HG03432 (cell line): ENCODE data around the gene ANP32A.
"Not testable (repeated sequence)": the region's sequence is repeated elsewhere in the genome, so short reads cannot be mapped to it uniquely, and the experiment has no call there.

Experiments used
- ATAC-seq: cut with Tn5 transposase; IDR thresholded peaks from one replicate; pipeline ENCODE4 v1.9.1; 2021; ENCODE audit warnings: mild to moderate bottlenecking, moderate library complexity; ENCODE audit not compliant: unreplicated experiment

The ANP32A gene

GRCh38 chr15:68759982-68760579 is 60.6 kb downstream of the ANP32A start:
- ATAC-seq: not testable (repeated sequence)

GRCh38 chr15:68755731-68756130 is 65.0 kb downstream of the ANP32A start:
- ATAC-seq: no peak

- no peak for ATAC-seq
Observed at GRCh38 chr15:68751622-68752021, 69.1 kb downstream of the ANP32A start.

- no peak for ATAC-seq
Observed at GRCh38 chr15:68749793-68750192, 70.9 kb downstream of the ANP32A start.

- no peak for ATAC-seq
Observed at GRCh38 chr15:68749365-68749764, 71.3 kb downstream of the ANP32A start.

- ATAC-seq: no peak
Observed at GRCh38 chr15:68743256-68743655, 77.4 kb downstream of the ANP32A start.

- ATAC-seq: no peak
Observed at GRCh38 chr15:68739390-68740080, 81.2 kb downstream of the ANP32A start.

GRCh38 chr15:68735610-68736009 is 85.1 kb downstream of the ANP32A start:
- no peak for ATAC-seq

GRCh38 chr15:68734881-68735280 is 85.8 kb downstream of the ANP32A start:
- no peak for ATAC-seq

- ATAC-seq: no peak
Observed at GRCh38 chr15:68734352-68734751, 86.3 kb downstream of the ANP32A start.

GRCh38 chr15:68733666-68734065 is 87.0 kb downstream of the ANP32A start:
- no peak for ATAC-seq

GRCh38 chr15:68732451-68732850 is 88.2 kb downstream of the ANP32A start:
- ATAC-seq: no peak

GRCh38 chr15:68730976-68731897 is 89.5 kb downstream of the ANP32A start:
- ATAC-seq: no peak

- no peak for ATAC-seq
Observed at GRCh38 chr15:68730471-68730919, 90.2 kb downstream of the ANP32A start.

GRCh38 chr15:68729789-68730411 is 90.8 kb downstream of the ANP32A start:
- no peak for ATAC-seq
